Ramos (cell line): ENCODE results near the gene MINDY2.

Source experiments
- in situ Hi-C: fragments of 300-500 bp; cut with MboI; formaldehyde crosslinking; loops from one replicate; pipeline ENCODE4 v1.14.3; 2022; ENCODE audit warnings: low sequenced_read_pairs; ENCODE audit not compliant: unreplicated experiment

Gene MINDY2, protein sequence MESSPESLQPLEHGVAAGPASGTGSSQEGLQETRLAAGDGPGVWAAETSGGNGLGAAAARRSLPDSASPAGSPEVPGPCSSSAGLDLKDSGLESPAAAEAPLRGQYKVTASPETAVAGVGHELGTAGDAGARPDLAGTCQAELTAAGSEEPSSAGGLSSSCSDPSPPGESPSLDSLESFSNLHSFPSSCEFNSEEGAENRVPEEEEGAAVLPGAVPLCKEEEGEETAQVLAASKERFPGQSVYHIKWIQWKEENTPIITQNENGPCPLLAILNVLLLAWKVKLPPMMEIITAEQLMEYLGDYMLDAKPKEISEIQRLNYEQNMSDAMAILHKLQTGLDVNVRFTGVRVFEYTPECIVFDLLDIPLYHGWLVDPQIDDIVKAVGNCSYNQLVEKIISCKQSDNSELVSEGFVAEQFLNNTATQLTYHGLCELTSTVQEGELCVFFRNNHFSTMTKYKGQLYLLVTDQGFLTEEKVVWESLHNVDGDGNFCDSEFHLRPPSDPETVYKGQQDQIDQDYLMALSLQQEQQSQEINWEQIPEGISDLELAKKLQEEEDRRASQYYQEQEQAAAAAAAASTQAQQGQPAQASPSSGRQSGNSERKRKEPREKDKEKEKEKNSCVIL

DNA sequence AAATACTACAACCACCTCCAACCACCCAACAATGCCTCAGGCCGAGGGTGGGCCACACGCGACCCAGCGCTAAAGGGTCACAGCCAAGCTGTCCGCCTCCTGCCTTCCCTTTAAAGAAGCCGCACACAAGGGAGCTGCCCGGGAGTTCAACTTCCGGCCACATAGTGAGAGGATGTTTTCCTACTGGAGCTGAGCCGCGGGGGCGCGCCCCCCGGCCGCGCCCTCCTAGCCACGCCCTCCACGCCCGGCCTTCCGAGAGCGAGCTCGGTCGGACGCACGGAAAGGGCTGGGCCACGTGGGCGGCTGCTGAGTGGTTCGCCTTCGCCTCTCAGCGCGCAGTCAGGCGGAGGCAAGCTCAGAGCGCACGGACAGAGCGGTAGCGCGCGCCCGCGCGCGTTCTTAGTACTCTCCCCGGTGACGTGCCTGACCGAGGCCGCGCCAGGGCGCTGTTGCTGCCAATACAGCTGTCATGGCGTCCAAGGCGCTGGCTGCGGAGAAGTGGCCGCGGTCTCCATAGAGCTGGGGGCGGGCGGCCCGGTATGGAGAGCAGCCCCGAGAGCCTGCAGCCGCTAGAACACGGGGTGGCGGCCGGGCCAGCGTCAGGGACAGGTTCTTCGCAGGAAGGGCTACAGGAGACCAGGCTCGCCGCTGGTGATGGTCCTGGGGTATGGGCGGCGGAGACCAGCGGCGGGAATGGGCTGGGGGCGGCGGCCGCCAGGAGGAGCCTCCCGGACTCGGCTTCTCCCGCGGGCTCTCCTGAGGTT is at the start of gene MINDY2:
TSS of gene MINDY2 (plus strand) at position 446 of the 764 bp plus-strand sequence. CDS start at position 540, 94 bp downstream.
- in situ Hi-C loops: loop anchor here (25.0 kb wide), 1 partner anchor 534 kb away; no protein-coding TSS in a partner anchor

DNA sequence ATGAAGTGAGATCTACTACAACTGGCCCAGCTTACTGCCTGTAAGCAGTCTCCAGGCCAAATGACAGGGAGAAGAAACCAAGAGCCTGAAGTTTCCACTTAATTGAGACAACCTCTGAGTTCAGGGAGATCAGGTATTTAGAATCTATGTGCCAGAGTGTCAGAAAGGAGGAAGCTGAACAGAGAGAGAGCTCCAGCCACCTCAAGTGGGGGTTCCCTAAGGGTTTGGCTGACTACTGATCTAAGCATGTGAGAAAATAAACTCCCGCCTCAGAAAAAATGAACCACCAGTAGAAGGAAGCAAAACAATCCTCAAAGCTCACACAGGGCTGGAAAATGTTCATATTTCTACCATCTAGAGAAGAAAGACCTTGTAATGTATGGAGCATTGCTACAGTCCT is 46.6 kb upstream of the MINDY2 start:
- in situ Hi-C loops: no loop called here

DNA sequence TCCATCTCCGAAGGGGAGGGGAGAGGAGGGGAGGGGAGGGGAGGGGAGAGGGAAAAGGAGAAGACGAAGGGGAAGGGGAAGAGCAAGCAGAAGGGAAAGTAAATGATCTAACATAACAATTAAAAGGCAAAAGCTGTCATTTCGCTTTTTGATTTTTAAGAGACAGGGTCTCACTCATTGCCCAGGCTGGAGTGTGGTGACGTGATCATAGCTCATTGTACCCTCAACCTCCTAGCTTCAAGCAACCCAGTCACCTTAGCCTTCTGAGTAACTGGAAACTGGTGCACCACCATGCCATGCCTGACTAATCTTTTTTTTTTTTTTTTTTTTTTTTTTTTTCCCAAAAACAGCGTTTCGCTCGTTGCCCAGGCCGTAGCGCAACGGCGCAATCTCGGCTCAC is 44.2 kb upstream of the MINDY2 start:
- in situ Hi-C loops: no loop called here

DNA sequence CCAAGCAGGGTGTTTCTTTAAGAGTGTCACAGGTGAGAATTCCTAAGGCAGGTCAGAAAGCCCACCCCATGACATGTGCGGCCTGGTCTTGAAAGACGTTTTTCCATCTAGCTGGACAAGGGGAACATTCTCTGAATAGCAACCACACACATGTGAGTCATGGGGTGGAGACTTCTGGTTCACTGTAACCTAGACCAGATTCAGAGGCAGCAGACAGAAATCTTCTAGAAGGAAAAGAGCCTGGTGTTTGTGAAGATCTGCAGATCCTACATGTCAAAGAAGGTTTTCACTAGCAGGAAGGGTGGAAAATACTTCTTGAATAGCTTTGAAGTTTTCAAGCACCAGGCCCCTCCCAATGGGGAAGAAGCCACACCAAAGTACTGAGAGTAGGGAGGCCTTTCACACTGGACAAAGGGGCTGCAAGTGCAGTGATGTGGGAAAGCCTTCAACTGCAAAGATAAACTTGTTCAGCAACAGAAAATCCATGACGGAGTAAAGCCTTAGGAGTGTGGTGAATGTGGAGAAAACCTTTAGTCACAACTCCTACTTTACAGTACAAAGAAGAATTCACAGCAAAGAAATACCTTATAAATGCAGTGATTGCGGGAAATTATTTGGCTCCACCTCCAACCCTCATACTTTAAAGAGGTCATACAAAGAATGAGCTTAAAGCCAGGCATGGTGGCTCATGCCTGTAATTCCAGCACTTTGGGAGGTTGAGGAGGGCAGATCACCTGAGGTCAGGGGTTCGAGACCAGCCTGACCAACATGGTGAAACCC is 39.2 kb upstream of the MINDY2 start:
- in situ Hi-C loops: no loop called here

DNA sequence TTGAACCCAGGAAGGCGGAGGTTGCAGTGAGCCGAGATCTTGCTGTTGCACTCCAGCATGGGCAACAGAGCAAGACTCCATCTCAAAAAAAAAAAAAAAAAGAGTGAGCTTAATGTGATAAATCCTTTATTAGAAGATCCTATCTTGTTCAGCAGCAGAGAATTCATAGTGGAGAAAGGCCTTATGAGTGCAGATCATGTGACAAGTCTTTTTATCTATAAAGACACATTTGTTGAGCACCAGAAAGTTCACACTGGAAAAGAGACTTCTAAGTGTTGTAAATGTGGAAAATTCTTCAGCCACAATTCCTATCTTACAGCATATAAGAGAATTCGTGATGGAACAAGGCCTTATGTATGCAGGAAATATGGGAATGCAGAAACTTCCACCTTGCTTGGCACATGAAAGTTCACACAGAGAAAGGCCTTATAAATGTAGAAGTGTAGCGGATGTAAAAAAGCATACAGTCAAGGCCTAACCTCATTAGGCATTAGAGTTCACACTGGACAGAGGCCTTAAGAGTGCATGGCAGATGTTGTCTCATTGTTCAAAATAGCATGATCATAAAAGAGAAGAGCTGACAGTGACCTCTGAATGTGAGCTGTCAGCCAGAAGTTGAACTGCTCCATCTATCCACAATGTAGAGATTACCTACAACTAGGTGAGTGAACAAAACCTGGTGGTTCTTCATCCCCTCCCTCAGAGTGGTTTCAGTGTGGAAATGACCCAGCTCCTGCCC is 38.3 kb upstream of the MINDY2 start:
- in situ Hi-C loops: no loop called here

DNA sequence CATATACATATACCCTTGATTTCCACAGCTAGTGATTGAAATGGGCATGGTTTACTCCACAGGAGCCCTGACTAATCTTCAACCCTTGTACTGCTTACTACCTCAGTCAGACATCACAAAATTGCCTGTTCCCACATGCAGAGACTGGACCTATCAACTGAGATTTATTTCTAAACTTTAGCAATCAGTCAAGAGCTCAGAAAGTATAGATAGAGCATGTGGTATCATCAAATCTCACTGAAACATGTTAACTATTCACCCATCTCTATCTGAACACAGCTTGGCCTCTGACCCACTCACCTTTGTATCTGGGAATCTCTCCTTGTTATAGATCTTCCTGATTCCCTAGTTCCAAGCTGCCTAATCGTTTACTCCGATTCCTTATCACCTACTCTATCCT is 36.2 kb upstream of the MINDY2 start:
- in situ Hi-C loops: no loop called here

DNA sequence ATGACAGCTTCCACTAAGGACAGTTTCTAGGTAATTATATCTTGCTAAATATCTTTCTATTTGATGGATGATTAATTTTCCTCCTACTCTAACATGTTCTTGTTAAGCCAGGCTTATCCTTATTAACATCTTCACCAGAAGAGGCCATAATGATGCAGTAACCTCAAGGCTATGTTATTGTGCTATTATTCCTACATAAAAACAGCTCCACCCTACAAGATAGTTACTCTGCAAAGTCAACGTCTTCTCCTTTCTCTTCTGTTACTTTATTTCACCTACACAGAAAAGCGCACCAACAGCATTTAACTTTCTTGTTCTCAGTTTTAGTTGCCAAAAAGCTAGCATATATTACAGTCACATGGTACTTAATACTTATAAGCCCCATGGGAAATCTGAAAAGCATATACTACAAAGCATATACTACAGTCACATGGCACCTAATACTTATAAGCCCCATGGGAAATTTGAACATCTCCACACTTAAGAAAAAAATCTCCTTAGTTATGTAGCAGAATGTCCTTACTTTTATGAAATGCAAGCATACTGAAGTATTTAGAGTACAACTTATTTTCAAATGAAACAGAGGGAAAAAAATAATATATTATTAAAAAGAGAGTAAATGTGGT is 35.0 kb upstream of the MINDY2 start:
- in situ Hi-C loops: no loop called here

DNA sequence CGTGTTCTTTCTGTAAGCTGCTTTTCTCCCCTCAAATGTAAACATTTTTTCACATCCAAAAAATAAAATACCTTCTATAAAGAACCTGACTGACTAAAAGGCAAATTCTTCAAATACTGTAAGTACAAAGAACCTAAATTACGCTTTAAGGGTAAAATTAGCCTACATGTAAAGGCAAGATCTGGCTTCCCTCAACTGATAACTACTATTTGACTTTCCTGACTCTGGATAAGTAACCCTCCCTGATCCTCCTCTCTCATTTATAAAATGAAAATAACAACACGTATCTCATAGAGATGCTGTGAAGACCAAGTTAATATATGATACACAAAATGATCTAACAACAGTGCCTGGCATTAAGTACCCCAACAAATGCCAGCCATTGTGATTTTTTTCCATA is 33.8 kb upstream of the MINDY2 start:
- in situ Hi-C loops: no loop called here

DNA sequence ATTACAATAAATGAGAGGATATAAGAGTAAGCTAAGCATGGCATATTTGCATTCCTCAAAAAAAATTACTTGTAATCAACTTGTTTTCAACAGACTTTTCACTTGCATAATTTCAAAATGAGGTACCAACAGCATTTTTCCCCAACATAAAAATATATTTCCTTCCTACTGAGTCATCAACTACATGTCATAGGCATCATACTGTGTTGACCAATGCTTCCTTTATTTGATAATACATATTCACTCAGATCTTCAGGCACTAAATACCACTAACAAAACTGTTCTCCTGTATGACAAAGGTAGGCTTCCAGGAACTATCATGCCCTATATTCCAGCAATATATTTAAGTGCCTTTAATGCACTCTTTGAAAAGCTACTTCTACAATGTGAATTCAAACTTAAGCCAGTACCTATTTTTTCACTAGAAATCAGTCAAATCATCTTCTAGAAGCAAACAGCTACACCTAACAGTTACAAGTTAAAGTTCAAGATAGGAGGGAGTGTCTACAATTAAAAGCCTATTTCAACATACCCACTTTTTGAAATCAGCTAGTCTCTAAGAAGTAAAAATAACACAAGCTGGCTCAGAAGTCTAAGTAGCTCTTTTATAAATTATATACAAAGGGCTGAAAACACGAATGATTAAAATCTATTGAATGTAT is 32.9 kb upstream of the MINDY2 start:
- in situ Hi-C loops: no loop called here

DNA sequence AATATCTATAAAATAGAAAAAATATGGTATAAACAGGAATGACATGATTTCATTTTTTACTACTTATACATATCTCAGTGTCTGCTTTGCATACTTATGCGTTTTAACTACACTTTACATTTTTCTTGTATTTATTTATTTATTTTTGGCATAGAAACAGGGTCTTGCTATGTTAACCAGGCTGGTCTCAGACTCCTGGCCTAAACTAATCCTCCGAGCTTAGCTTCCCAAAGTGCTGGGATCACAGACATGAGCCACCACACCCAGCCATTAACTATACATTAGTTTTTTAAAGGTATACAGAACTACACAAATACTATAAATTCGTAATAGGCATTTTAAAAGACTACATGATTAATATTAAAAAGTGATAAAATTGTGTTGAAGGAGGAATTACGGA is 30.7 kb upstream of the MINDY2 start:
- in situ Hi-C loops: no loop called here

DNA sequence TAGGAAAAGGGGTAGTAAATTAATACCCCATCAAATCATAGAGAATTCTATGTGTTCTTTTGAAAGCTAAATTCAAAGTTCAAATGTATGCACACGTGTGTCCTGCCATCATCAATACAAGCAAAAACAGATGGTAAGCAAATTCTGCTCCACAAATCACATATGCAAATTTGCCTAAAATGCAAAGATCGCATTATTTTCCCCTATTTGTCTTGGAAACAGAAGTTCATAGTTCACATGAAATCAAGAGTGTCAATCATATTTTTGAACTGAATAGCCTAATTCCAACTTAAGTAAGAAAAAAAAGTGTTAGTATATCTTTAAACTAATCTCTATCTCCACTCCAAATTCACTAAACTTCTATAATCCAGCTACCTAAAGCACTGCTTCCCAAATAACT is 30.1 kb upstream of the MINDY2 start:
- in situ Hi-C loops: no loop called here

DNA sequence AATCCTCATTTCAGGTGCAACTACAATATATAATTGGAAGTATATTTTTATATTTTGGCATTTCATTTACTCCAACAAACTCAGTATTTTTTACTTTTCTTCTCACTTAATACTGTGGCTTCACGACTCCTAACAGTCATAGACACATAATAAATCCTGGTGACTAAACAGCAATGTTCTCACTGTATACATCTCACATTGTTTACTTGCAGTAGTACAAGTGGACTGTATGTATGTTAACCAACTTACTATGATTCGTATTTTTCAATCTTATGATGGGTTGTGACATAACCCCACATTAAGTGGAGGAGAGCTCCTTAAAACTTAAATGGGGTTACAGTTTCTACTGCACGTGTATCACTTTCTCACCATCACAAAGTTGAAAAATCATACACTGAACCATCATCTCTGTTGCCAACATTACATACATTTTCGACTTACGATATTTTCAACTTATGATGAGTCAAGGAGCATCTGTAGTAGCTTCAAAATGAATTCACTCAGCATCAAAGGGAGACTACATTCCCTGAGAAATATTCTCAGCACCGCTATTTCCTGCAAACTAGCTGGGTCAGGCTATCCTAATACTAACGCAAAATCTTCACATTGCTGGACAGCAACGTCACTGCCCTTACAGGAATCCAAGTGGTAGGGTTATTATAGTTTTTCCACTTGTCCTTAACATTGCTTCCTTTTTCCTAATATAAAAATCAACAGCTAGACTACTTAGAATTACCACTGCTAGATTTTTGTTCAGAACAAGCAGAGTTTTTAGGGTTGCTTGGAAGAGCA is 28.9 kb upstream of the MINDY2 start:
- in situ Hi-C loops: no loop called here

DNA sequence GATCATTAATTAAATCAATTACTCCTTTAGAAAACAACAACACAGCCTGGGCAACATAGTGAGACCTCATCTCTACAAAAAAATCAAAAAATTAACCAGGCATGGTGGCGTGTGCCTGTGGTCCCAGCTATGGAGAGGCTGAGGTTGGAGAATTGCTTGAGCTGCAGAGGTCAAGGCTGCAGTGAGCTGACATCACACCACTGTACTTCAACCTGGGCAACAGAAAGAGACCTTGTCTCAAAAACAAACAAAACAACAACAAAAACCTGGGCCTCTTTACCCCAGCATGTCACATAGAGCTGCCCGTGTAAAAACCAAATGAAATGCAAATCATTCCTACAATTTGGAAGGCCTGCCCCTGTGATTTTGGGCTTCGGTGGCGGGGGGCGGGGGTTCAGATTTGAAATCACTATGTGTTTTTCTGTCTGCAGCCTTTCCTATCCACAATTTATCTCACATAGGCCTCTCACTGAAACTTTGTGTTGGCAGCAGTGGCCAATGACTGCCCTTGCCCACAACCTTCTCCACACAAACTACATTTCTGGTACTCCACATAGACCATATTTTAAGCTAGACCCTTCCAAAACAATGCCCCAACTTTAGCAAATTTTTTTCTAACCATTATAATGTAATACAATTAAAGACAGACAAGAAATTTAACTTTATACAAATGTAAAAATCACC is 28.1 kb upstream of the MINDY2 start:
- in situ Hi-C loops: no loop called here

DNA sequence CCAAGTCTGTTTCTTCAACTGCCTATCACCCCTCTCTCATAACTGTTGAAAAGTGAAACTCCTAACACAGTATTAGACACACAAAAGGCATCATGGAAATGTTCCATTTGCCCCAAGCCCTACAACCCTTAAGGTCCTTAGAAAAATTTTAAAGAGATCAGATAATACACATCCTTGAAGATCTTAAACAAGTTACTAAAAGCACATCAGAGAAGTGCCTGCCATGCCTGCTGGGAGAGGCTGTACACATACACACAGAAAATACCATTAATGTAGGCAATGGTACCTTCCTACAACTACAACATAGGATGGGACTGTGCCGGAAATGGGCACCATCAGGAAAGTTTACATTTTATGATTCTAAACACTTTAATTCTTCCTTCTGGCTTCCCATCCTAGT is 24.9 kb upstream of the MINDY2 start:
- in situ Hi-C loops: no loop called here

DNA sequence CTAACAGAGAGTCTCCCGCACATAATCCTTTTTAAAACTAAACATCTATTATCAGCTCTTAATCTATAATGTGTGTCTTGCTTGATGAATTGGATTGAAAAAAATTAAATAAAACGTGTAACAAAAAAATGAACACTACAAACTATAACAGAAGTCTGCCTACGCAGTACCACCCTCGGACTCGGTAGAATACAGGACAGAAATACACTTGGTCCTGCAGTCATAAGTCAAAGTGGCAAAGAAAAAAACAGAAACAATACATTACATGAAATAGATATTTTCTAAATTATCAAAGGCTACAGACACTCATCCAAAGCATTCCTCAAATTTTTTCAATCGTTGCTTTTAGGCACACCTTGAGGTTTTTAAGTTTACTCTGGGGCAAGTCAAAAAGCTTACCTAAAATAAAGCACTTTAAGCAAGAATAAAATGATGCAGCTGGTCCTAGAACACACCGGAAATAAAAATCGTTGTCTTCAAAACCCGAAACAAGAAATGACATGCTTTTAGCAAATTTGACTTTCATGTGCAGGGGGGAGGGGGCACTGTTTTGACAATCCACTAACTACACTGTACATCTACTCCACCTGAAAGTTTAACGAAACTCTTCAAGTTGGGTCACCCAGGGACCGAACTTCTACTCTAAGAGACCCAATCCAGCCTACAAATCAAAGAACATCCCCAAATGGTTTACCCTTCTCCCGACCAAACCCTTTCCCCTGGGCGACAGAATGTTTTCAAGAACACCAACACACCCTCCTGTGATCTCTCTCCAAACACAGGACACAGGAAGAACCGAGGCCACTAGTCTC is 22.9 kb upstream of the MINDY2 start:
- in situ Hi-C loops: no loop called here

DNA sequence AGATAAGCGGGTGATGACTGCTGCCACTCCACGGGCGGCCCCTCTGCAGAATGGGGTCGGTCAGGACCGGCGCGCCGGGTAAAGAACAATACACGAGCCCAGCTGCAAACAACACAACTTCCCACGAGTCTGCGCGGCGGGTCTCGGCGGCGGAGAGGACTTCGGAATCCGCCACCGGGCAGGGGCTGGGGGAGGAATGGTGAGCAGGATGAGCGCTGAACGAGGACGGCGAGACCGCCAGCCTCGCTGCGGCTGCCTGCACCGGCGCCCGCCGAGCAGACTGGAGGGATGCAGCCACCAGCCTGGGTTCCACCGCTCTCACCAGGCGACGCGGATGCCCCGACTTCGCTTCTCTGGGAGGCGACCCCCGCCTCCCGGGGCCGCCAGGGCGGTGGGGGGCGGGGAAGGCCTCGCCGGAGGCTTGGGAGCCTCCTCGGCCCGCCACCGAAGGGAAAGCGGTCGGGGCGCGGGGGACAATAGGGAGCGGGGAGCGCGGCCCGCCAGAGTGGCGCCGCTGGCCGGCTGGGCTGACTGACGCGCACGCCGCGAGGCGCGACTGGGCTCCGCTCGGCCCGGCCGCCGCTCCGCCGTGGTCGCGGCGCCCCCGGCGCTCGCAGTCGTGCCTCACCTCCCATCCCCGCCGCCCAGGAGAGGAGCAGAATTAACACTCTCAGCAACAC is 22.1 kb upstream of the MINDY2 start:
- in situ Hi-C loops: no loop called here
